GM19025 (cell line): ENCODE data around the gene EPHX1.
A peak's percentile ranks its signal among the peaks of the same experiment; 100 is the strongest.
"Not testable (repeated sequence)": the region's sequence is repeated elsewhere in the genome, so short reads cannot be mapped to it uniquely, and the experiment has no call there.

Experiments
- ATAC-seq: cut with Tn5 transposase; IDR thresholded peaks from one replicate; pipeline ENCODE4 v1.9.1; 2021; ENCODE audit warnings: mild to moderate bottlenecking, low read depth, moderate library complexity; ENCODE audit not compliant: unreplicated experiment

Gene EPHX1

GRCh38 chr1:225879521-225880221 is 69.7 kb downstream of the EPHX1 start:
- ATAC-seq = no peak

DNA sequence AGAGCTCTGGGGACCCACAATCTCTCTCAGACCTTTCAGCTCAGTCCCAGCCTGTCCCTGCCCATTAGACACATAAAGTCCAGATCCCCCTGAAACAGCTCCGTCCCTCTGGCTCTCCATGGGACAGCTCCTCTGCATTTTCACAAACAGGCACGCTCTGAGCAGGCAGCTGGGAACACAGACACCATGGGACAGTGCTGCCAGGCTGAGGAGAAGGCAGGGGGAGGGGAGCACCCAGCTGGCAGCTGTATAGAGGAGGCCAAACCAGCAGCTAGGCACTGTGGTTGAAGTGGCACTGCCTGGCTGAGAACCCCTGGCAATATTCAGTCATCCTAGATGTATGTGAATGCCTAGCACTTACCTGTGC is 70.3 kb downstream of the EPHX1 start:
- ATAC-seq = no peak

GRCh38 chr1:225880636-225881035 is 70.7 kb downstream of the EPHX1 start:
- no peak for ATAC-seq

DNA sequence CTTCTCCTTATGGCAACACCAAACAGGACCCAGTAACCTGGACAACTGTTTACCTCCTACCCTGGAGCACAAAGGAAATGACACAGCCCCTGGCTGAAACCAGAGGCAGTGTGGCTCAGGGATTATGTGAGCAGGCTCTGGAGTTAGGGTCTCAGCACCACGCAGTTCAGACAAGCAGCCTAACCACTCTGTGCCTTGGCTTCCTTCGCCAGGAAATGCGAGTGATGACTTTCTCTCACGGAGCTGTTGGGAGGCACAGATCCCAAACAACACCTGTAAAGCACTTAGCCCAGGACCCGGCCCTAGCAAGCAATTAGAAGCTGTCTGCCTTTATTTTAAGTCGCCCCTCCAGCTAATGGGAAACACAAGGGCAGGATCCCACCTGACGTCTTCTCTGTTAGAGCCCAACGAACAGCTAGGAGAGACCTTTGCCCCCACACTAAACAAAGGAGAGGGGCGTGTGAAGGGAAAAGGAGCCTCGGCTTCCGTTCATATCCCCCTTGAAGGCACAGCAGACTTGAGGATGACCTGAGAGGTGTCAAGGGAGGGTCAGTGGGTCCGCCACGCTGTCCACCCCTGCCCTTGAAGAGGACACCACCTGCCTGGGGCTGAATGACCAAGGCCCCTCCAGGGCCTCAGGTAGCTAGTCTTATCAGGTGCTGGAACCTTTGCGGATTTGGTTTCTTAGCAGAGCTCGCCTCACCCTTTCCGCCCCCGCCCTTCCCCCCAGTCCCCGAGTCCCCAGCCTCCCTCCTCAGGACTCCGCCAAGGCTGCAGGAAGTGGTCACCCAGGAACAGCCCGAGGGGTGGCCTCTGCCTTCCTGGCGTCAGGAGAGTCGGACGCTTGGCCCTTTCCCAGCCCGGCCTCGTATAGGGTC is 71.4 kb downstream of the EPHX1 start:
- no peak for ATAC-seq

DNA sequence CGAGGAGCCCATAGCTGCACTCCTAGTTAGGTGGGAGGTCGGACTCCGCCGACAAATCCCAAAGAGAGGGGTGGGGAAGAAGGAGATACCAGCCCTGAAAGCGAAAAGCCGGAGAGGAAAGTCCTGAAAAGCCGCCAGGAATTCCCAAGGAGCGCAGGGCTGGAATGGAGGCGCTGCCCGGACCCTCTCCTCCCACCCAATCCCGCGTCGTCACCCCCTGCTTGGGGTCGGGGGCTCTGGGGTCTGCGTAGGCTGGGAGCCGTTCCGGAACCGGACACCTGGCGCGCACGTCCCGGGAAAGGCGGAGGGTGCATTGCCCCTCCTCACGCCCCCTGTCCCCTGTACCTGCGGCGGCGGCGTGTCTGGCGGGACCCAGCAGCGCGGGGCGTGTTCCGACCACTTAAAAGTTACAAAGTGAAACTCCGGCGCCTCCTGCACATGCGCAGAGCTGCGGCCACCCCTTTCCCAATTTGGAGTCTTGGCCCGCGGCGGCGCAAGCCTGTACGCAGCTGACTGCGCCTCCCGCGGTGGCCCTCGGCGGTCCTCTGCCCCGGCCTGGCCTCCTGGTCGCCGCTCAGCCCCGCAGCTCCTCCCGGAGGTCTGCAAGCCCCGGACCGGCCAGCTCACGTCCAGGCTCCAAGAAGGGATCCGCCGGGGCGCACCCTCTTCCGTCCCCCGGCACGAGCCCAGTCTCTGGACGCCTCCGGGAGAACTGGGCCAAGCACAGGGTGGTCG is 72.2 kb downstream of the EPHX1 start, which contains the start of gene TMEM63A:
TMEM63A (minus strand) TSS at position 422 of the 735 bp plus-strand sequence. CDS start 4,800 bp downstream, outside the sequence.
- ATAC-seq = peak; percentile 74

DNA sequence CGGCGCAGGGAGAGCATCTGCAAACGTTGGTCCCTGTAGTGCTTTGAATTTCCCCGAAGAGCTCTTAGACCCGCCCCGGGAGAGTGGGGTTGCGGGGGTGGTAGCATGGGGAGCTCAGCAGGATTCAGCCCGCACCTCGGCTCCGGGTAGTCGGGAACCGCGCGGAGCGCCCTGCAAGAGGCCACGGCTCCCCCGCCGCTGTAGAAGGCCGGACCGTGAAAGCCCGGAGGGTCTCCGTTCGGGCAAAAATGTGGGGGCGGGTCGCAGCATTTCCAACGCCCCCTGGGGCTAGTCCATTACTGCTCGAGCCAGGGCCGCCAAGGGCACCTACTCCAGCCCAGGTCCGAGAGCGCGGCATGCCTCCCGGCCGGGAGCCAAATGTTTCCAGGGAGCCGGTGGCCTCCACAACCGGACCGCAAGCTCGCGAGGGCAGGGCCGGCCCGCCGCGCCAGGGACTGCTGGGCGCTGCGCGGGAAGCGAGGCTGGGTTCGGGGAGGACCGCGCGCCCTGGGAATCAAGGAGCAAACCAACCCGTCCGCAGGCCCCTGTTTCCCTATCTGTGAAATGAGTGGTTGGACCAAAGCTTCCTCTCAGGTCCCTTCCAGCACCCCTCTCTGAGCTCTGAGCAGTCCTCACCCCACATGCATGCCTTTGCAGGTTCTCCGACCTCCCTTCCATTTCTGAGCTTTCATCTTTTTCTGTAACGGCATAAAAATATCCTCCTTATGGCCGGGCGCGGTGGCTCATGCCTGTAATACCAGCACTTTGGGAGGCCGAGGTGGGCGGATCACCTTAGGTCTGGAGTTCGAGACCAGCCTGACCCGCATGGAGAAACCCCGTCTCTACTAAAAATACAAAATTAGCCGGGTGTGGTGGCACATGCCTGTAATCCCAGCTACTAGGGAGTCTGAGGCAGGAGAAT is 73.0 kb downstream of the EPHX1 start:
- ATAC-seq = peak; percentile 20

GRCh38 chr1:225883616-225884265 is 73.8 kb downstream of the EPHX1 start:
- no peak for ATAC-seq

- ATAC-seq = no peak
Observed at GRCh38 chr1:225885336-225885735, 75.4 kb downstream of the EPHX1 start.

GRCh38 chr1:225886159-225887029 is 76.5 kb downstream of the EPHX1 start:
- ATAC-seq = no peak

DNA sequence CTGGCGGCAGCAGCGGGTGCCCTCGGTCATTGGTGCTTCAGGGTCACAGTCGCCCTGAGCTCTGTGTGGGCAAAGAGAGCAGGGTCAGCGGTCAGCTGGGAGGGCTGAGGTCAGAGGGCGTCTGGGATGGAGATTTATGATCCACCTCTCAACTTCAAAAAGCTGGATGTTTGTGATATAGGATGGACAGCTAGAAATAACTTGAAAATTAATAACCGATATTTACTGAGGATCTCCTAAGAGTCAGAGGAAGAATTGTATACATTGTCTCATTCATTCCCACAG is 77.0 kb downstream of the EPHX1 start:
- no peak for ATAC-seq

DNA sequence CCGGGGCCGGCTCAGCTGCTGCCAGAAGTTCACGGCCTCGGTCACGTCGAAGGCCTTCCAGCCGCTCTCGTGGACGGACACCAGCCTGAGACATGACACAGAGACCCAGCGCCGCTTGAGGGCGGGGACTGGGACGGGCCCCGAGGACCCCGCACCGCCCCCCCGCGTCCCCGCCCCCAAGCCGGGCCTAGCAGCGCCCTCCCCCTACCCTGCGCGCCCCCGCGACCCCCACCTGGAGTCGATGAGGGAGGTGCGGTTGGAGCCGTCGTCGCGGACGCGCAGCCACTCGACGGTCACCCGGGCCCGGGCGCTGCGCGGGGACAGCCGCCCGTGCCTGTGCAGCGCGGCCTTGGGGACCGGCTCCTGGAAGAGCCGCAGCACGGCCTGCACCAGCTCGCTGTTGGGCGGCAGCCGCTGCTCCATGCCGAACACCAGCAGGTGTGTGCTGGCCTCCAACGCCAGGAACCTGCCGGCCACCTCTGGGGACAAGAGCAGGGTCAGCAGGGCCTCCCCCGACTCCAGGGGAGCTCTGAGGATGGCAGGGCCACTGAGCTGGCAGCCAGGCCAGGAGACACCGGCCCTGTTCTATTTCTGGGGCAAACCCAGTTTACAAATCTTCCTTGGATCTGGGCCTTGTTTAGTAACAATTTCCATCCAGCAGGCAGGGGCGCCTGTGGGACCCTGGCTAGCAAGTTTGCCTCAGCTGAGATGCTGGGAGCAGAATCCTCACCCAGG is 77.8 kb downstream of the EPHX1 start:
- ATAC-seq = not testable (repeated sequence)

GRCh38 chr1:225888289-225888897 is 78.5 kb downstream of the EPHX1 start:
- no peak for ATAC-seq

GRCh38 chr1:225888898-225889601 is 79.1 kb downstream of the EPHX1 start, which contains the start of gene LEFTY1:
Gene LEFTY1 (minus strand): TSS chr1:225889146. CDS start chr1:225889066, 80 bp downstream.
- no peak for ATAC-seq

- no peak for ATAC-seq
Observed at GRCh38 chr1:225889743-225890142, 79.8 kb downstream of the EPHX1 start.

DNA sequence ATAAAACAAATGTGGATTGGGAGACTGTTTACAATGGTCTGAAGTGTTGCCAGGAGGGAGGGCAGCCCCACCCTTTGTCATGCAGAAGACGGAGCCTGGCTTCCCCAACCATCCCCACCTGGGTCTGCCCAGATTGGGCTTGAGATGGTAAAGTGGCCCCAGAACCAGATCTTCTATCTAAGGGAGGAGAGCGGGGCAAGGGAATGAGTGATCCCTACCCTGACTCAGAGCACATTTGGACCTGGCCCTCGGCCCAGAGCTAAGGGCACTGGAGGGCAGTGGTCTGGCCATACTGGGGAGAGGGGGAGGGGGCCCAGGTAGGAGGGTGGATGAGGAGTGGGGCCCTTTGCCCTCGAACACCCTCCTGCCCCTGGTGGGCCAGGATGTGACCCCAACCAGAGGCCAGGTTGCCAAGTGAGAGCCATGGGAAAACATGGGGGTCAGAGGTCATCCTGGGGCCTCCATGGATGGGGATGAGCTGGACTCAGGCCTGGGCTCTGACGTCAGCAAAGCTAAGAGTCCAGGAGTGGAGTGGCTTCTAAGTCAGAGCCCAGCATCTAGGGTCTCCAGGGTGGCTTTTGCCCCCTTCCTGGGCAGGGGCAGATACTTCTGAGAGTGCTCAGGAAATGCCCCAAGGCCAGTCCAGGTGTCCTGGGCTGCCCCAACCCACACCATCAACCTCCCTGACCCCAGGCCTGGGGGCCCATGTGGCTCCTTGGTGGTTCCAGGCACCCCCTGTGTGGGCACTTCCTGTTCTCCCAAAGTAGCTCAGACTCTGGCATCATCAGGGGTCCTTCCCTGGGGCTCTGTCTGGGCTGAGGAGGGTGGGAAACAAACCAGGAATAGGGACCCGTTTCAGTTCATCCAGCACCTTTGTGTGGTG is 80.7 kb downstream of the EPHX1 start:
- ATAC-seq = no peak
